DOHH2 (cell line): ENCODE results near the gene ALDH1B1.

Experiments used
- CTCF ChIP-seq: fragments of 200-600 bp; sonication (generic); IDR thresholded peaks from one replicate; pipeline ENCODE4 v1.5.1; 2014; ENCODE audit warnings: antibody characterized with exemption, mild to moderate bottlenecking, low read depth, low read length; ENCODE audit not compliant: poor library complexity, severe bottlenecking
- EZH2phosphoT487 ChIP-seq: fragments of 200-600 bp; sonication (generic); IDR thresholded peaks from 2 replicates; pipeline ENCODE4 v1.6.1; 2017; ENCODE audit warnings: borderline replicate concordance, mild to moderate bottlenecking, antibody characterized with exemption, low read length, moderate library complexity, mixed read lengths

- TF ChIP-seq EZH2phosphoT487 (no peak), CTCF (no peak)
These were observed 49.0 kb downstream of the ALDH1B1 start for GRCh38 chr9:38441347-38442085.
